Jurkat, Clone E6-1 (cell line): Measurements from ENCODE around the gene VAV3.
A peak's percentile ranks its signal among the peaks of the same experiment; 100 is the strongest.

ENCODE experiments used
- DNase-seq: peaks from one replicate; pipeline ENCODE4 v3.0.0-alpha.2; 2011; ENCODE audit warnings: low read depth, low spot score
- H3K4me3 ChIP-seq: 2 replicates; pipeline ENCODE4 v1.5.1; 2011; ENCODE audit warnings: mild to moderate bottlenecking, low read length, control low read depth, moderate library complexity

VAV3 gene

DNA sequence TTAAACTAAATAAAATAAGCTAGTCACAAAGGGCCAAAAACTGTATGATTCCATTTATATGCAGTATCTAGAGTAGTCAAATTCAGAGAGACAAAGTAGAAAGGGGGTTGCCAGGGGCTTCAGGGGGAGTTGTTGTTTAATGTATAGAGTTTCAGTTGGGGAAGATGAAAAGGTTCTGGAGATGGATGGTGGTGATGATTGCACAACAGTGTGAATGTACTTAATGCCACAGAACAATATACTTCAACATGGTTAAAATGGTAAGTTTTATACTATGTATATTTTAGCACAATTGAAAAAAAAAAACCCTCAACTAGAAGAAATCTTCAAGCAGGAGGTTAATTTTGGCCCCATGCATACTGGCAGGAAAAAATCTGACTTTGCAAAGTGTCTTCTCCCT is 24.3 kb downstream of the VAV3 start:
- no peak for DNase-seq
- H3K4me3 ChIP-seq = no peak overlapping the region

- DNase-seq = no peak
- no peak overlapping the region for H3K4me3 ChIP-seq
Measured at GRCh38 chr1:107940017-107940577, 24.9 kb downstream of the VAV3 start.

DNA sequence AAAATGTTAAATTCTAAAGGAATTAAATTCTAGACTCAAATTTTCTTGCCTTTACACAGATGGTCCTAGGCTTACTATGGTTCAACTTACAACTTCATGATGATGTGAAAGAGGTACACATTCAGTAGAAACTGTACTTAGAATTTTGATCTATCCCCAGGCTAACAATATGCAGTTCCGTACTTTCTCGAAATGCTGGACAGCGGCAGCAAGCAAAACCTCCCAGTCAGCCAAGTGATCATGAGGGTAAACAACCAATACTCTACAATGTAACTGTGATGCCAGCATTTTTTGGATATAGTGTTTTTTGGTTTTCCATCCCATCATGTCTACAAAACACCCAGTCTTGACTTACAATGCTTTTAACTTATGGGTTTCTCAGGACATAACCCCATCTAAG is 25.7 kb downstream of the VAV3 start:
- no peak for DNase-seq
- no peak overlapping the region for H3K4me3 ChIP-seq

DNA sequence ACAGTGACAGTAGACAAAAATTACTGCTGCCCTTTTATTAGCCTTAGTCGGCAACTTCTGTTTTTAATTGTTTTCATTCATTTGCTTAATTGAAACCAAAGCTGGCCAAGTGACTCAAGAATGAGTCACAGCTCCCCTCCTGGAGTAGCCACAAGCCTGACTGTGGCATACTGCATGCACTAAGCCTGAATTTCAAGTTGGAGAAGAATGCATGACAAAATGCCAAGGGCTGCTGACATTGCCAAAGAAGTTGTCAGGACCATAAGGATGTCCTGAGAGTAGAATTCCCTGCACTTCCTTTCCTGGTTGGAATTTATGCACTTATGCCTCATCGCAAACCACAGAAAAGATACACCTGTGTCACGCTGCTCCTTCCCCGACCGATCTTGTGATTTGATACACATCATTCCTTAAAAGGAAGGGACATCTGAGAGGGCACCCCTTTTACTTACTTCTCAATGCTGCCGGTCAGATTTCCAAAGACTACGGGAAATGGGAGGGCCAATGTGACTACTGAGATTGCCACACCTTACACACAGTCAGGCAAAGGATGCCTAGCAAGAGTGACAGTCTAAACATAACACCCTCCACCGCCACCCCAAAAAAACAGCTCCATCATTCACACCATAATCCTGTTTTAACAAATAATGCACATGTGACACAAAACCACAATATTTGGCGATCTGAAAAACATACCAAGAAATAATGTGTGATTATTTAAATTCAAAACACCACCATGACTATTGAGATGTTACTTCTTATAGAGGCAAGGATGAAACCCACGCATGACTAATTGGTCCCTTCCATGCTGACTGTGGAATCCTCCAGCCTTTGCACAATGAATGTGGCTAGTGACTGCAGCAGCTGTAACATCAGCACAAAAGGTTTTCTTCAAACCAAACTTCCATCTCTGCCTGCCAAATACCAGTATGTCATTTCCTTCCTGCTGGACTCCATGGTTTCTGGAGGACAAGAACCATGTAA is 28.2 kb downstream of the VAV3 start:
- no peak for DNase-seq
- peak overlapping the region; percentile 9 for H3K4me3 ChIP-seq

GRCh38 chr1:107935396-107936064 is 29.4 kb downstream of the VAV3 start:
- no peak overlapping the region for H3K4me3 ChIP-seq
- DNase-seq = peak; percentile 69

GRCh38 chr1:107934578-107934977 is 30.4 kb downstream of the VAV3 start:
- H3K4me3 ChIP-seq = no peak overlapping the region
- no peak for DNase-seq

GRCh38 chr1:107933736-107934135 is 31.2 kb downstream of the VAV3 start:
- H3K4me3 ChIP-seq = no peak overlapping the region
- DNase-seq = no peak

DNA sequence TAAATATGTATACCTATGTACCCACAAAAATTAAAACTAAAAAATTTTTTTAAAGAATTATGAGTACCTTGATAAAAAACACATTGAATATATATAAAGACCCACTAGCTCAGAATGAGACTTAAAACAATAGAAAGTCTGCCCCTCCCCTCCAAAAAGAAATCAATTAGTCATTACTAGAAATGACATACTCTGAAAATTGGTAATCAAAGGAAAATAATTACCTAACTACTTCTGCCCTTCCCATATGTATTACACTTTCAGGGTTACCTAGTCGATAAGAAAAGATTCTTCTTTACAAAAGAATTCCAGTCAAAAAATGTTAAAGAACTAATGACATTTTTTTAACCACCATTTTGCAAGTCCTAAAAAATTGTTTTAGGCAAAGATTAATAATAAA is 34.7 kb downstream of the VAV3 start:
- DNase-seq = no peak
- no peak overlapping the region for H3K4me3 ChIP-seq

DNA sequence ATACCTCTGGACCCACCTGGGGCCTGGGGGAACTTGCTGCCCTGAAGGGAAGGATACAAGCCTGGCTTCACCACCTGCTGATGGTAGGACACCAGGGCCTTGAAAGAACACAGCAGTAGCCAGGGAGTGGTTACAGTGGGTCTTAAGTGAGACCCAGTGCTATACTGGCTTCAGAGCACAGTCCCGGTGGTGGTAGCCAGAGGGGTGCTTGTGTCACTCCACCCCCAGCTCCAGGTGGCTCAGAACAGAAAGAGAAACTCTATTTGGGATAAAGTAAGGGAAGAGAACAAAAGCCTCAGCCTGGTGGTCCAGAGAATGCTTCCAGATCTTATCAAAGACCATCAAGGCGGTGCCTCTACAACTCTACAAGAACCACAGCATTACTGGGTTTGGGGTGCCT is 37.2 kb downstream of the VAV3 start:
- DNase-seq = no peak
- H3K4me3 ChIP-seq = no peak overlapping the region

DNA sequence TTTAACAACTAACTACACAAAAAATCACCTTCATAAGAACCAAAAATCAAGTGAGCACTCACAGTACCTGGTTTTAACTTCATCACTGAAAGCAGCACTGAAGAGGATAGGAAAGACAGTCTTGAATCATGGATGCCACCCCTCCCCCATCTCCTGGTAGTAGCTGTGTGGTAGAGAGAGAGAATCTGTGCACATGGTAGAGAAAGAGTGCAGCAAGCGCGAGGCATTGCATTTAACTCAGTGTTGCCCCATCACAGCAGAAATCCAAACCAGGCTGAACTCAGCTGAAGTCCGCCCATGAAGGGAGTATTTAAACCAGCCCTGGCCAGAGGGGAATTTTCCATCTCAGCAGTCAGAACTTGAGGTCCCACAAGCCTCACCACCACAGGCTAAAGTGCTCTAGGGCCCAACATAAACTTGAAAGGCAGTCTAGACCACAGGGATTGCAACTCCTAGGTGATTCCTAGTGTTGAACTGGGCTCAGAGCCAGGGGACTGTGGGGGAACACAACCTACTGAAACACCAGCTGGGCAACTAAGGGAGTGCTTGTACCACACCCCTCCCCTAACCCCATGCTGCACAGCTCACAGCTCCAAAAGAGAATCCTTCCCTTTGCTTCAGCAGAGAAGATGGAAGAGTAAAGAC is 38.4 kb downstream of the VAV3 start:
- DNase-seq = peak; percentile 83

GRCh38 chr1:107925565-107925964 is 39.4 kb downstream of the VAV3 start:
- no peak for DNase-seq
- H3K4me3 ChIP-seq = no peak overlapping the region

More for the DNA sequence above, 38.4 kb downstream of the VAV3 start:
- no peak overlapping the region for H3K4me3 ChIP-seq

DNA sequence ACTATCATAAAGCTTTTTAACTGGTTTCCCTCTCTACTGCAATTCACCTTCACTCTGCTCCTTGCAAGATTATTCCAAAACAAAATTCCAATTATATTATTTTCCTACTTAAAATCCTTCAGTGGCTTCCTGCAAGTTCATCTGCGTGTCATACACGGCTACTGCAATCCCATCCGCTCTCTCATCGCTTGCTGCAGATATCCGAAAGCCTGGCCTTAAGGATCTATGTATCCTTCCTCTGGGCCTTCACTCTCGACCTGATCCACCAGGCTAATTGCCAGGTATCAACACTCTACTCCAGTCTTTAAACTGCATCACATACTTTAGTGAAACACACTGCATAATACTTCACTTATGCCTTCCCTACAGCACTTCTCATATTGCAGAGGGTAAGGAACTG is 44.0 kb downstream of the VAV3 start:
- DNase-seq = no peak
- H3K4me3 ChIP-seq = no peak overlapping the region

- peak overlapping the region; percentile 22; the same call in 1 of the 2 replicates for H3K4me3 ChIP-seq
- no peak for DNase-seq
Measured at GRCh38 chr1:107920561-107920960, 44.4 kb downstream of the VAV3 start.

- DNase-seq = peak; percentile 93
- H3K4me3 ChIP-seq = peak overlapping the region; percentile 22
Measured at GRCh38 chr1:107919953-107920352, 45.0 kb downstream of the VAV3 start.

DNA sequence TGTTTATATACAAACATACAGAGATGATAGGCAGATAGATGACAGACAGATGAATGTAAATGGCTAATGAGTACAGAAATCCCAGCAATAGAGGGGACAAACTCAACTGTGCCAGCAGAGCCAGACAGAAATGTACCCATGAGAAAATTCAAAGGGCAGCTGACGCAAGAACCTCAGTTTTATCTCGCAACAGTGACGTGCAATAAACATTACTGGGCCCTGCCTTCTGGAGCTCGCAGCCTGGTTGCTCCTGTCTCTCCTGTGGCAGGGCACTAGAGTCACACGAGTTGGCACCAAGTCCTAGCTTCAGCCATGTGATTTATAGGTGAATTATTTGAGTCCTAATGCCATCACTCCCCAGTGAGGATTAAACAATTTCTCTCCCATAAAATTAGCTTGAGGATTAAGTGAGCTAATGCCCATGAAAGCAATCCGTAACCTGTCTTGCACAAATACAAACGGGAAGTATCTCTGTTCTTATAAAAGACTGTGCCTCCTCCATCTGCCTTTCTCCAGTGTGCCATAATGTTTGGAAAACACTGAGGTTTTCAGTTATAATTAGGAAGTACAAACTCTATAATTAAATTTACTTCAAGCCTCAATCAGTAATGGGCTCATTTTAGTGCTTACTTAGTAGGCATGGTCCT is 50.7 kb downstream of the VAV3 start:
- no peak for DNase-seq
- no peak overlapping the region for H3K4me3 ChIP-seq

DNA sequence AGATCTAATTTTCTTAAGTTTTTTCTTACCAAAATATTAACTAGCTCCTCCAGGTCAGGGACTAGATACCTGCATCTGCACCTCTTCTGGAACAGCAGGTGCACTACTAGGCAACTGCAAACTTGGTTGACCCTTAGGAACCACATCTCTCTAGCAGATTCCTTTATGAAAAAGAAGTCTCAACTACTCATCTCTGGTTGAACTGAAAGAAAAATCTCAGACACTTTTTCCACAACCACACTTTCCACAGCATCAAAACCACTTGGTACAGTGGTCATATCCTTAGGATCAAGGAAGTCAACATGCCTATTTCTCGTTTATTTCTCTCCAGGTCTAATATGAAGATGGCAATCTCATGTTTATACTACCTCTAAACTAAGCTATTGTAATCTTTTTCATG is 52.3 kb downstream of the VAV3 start:
- no peak overlapping the region for H3K4me3 ChIP-seq
- no peak for DNase-seq

DNA sequence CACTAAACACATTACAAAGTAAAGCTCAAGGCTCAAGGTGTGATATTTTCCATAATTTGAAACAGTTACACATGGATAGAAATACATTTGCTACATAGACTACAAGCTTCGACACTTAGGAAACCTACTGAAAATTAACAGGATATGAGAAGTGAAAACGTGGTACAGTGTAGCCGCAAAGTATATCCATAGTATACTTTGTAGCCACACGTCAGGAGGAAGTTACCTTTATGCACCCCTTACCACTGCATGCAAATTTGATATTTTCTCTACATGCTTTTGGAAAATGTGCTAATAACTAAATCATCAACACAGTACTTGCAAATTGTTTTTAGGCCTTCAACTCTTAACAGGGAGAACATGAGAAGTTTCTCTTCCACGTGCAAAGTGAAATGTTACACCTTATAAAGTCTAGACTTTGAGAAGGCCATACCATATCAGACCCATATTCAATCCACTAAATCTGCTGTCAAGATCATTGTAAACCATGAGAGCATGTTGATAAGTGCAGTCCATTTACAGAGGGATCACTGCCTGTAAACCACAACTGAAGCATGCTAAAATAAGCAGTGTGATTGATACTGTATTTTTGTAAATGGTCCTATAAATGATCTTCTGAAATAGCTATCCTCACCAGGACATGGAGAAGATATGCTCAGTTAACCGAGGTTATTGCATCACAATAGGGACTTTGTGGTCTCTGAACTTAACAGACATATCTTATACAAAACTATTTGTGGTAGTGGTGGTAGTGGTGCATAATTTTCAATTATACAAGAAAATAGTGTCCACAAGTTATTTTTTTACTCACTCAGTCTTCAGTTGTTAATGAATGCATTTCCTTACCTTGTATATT is 64.7 kb downstream of the VAV3 start:
- H3K4me3 ChIP-seq = no peak overlapping the region
- peak; percentile 73 for DNase-seq

- H3K4me3 ChIP-seq = no peak overlapping the region
- DNase-seq = no peak
Measured at GRCh38 chr1:107899655-107900054, 65.3 kb downstream of the VAV3 start.
